Memory B cell (primary cell): ENCODE measurements around the gene CD86.

ENCODE experiments used
- ATAC-seq: fragments of 150-1000 bp; cut with Tn5 transposase; 2 replicates; pipeline ENCODE4 v1.10.0; 2021; ENCODE audit warnings: low read depth, mild to moderate bottlenecking, moderate library complexity
- DNase-seq, 2 donors: peaks; one replicate each; pipeline ENCODE4 v3.0.0; 2022; ENCODE audit warnings: low spot score in 2 of 2
- H3K27ac Mint-ChIP-seq: one replicate; pipeline ENCODE4 v1.8.0; 2022; ENCODE audit warnings: mild to moderate bottlenecking, moderate library complexity, mixed read lengths
- H3K27me3 Mint-ChIP-seq: one replicate; pipeline ENCODE4 v1.8.0; 2022; ENCODE audit warnings: mixed read lengths
- H3K36me3 Mint-ChIP-seq: one replicate; pipeline ENCODE4 v1.8.0; 2022; ENCODE audit warnings: mild to moderate bottlenecking, mixed read lengths
- H3K4me1 Mint-ChIP-seq: one replicate; pipeline ENCODE4 v1.8.0; 2022; ENCODE audit warnings: mixed read lengths
- H3K4me3 Mint-ChIP-seq: one replicate; pipeline ENCODE4 v1.8.0; 2022; ENCODE audit warnings: mild to moderate bottlenecking, moderate library complexity, mixed read lengths
- H3K9me3 Mint-ChIP-seq: one replicate; pipeline ENCODE4 v1.8.0; 2022; ENCODE audit warnings: mixed read lengths

The CD86 gene

GRCh38 chr3:122091602-122092295, 36.6 kb downstream of the CD86 start:
- H3K36me3 Mint-ChIP-seq = peaks cover 12% of the 10 kb centered on the region
- H3K9me3 Mint-ChIP-seq = no peaks in the 10 kb centered on the region
- H3K4me1 Mint-ChIP-seq = peaks cover 43% of the 10 kb centered on the region
- H3K4me3 Mint-ChIP-seq = peak overlapping the region; percentile 46
- H3K27me3 Mint-ChIP-seq = no peaks in the 10 kb centered on the region
- ATAC-seq (peak; percentile 84), DNase-seq (no peak)
- H3K27ac Mint-ChIP-seq = peak overlapping the region; percentile 56

- peaks cover 8% of the 10 kb centered on the region for H3K36me3 Mint-ChIP-seq
- ATAC-seq (peak; percentile 52), DNase-seq (no peak)
- peaks cover 35% of the 10 kb centered on the region for H3K4me1 Mint-ChIP-seq
- H3K9me3 Mint-ChIP-seq = no peaks in the 10 kb centered on the region
- peak overlapping the region; percentile 46 for H3K4me3 Mint-ChIP-seq
- H3K27ac Mint-ChIP-seq = peak overlapping the region; percentile 56
- H3K27me3 Mint-ChIP-seq = no peaks in the 10 kb centered on the region
These were observed 37.5 kb downstream of the CD86 start for GRCh38 chr3:122092460-122093165.

- H3K36me3 Mint-ChIP-seq = peaks cover 2% of the 10 kb centered on the region
- H3K27me3 Mint-ChIP-seq = no peaks in the 10 kb centered on the region
- no peak for ATAC-seq
- no peaks in the 10 kb centered on the region for H3K9me3 Mint-ChIP-seq
- DNase-seq = no peak
- H3K27ac Mint-ChIP-seq = no peak overlapping the region
- H3K4me1 Mint-ChIP-seq = peaks cover 26% of the 10 kb centered on the region
- no peak overlapping the region for H3K4me3 Mint-ChIP-seq
These were observed 39.0 kb downstream of the CD86 start for GRCh38 chr3:122094125-122094524.

- Mint-ChIP-seq H3K4me1 (peaks cover 26% of the 10 kb centered on the region), H3K36me3 (peaks cover 2% of the 10 kb centered on the region), H3K9me3 (no peaks in the 10 kb centered on the region), H3K4me3 (no peak overlapping the region), H3K27ac (no peak overlapping the region), H3K27me3 (no peaks in the 10 kb centered on the region)
- no peak for DNase-seq
- no peak for ATAC-seq
These were observed 39.5 kb downstream of the CD86 start for GRCh38 chr3:122094693-122095092.

GRCh38 chr3:122097141-122097540, 42.0 kb downstream of the CD86 start:
- peaks cover 23% of the 10 kb centered on the region for H3K4me1 Mint-ChIP-seq
- no peak overlapping the region for H3K27ac Mint-ChIP-seq
- H3K36me3 Mint-ChIP-seq = peaks cover 3% of the 10 kb centered on the region
- H3K4me3 Mint-ChIP-seq = no peak overlapping the region
- DNase-seq (no peak), ATAC-seq (no peak)
- no peaks in the 10 kb centered on the region for H3K27me3 Mint-ChIP-seq
- no peaks in the 10 kb centered on the region for H3K9me3 Mint-ChIP-seq

- DNase-seq (no peak), ATAC-seq (no peak)
- Mint-ChIP-seq H3K4me3 (no peak overlapping the region), H3K27me3 (no peaks in the 10 kb centered on the region), H3K9me3 (no peaks in the 10 kb centered on the region), H3K4me1 (peaks cover 16% of the 10 kb centered on the region), H3K27ac (no peak overlapping the region), H3K36me3 (peaks cover 4% of the 10 kb centered on the region)
These were observed 43.4 kb downstream of the CD86 start for GRCh38 chr3:122098611-122099010.

GRCh38 chr3:122099255-122099654, 44.1 kb downstream of the CD86 start:
- H3K4me3 Mint-ChIP-seq = no peak overlapping the region
- H3K36me3 Mint-ChIP-seq = peaks cover 7% of the 10 kb centered on the region
- ATAC-seq (no peak), DNase-seq (no peak)
- H3K4me1 Mint-ChIP-seq = peaks cover 18% of the 10 kb centered on the region
- H3K27ac Mint-ChIP-seq = no peak overlapping the region
- no peaks in the 10 kb centered on the region for H3K9me3 Mint-ChIP-seq
- H3K27me3 Mint-ChIP-seq = no peaks in the 10 kb centered on the region

GRCh38 chr3:122100083-122100482, 44.9 kb downstream of the CD86 start:
- H3K9me3 Mint-ChIP-seq = no peaks in the 10 kb centered on the region
- no peak overlapping the region for H3K4me3 Mint-ChIP-seq
- H3K27ac Mint-ChIP-seq = no peak overlapping the region
- no peaks in the 10 kb centered on the region for H3K27me3 Mint-ChIP-seq
- ATAC-seq (no peak), DNase-seq (no peak)
- peaks cover 18% of the 10 kb centered on the region for H3K4me1 Mint-ChIP-seq
- peaks cover 7% of the 10 kb centered on the region for H3K36me3 Mint-ChIP-seq

GRCh38 chr3:122100591-122101463, 45.7 kb downstream of the CD86 start:
- Mint-ChIP-seq H3K27ac (peak overlapping the region; percentile 82), H3K9me3 (no peaks in the 10 kb centered on the region), H3K27me3 (no peaks in the 10 kb centered on the region), H3K36me3 (peaks cover 7% of the 10 kb centered on the region), H3K4me1 (peaks cover 18% of the 10 kb centered on the region), H3K4me3 (peak overlapping the region; percentile 79)
- DNase-seq (no peak), ATAC-seq (peak; percentile 94)

GRCh38 chr3:122101646-122102045, 46.5 kb downstream of the CD86 start:
- Mint-ChIP-seq H3K27ac (peak overlapping the region; percentile 82), H3K4me3 (no peak overlapping the region), H3K27me3 (no peaks in the 10 kb centered on the region), H3K36me3 (peaks cover 7% of the 10 kb centered on the region), H3K4me1 (peaks cover 18% of the 10 kb centered on the region), H3K9me3 (no peaks in the 10 kb centered on the region)
- peak in 1 of 2 donors; percentile 43 for DNase-seq
- peak; percentile 72 for ATAC-seq

- Mint-ChIP-seq H3K9me3 (no peaks in the 10 kb centered on the region), H3K36me3 (peaks cover 10% of the 10 kb centered on the region), H3K4me1 (peaks cover 18% of the 10 kb centered on the region), H3K27ac (peak overlapping the region; percentile 18), H3K27me3 (no peaks in the 10 kb centered on the region), H3K4me3 (no peak overlapping the region)
- ATAC-seq = no peak
- DNase-seq = no peak
These were observed 47.2 kb downstream of the CD86 start for GRCh38 chr3:122102191-122102935.

GRCh38 chr3:122103821-122104514, 48.8 kb downstream of the CD86 start:
- DNase-seq (no peak), ATAC-seq (no peak)
- H3K36me3 Mint-ChIP-seq = peaks cover 16% of the 10 kb centered on the region
- H3K4me1 Mint-ChIP-seq = peaks cover 18% of the 10 kb centered on the region
- H3K27me3 Mint-ChIP-seq = no peaks in the 10 kb centered on the region
- H3K27ac Mint-ChIP-seq = peak overlapping the region; percentile 68
- no peaks in the 10 kb centered on the region for H3K9me3 Mint-ChIP-seq
- no peak overlapping the region for H3K4me3 Mint-ChIP-seq

GRCh38 chr3:122104515-122105194, 49.5 kb downstream of the CD86 start:
- H3K27ac Mint-ChIP-seq = no peak overlapping the region
- DNase-seq (no peak), ATAC-seq (no peak)
- peaks cover 16% of the 10 kb centered on the region for H3K36me3 Mint-ChIP-seq
- no peak overlapping the region for H3K4me3 Mint-ChIP-seq
- no peaks in the 10 kb centered on the region for H3K27me3 Mint-ChIP-seq
- H3K9me3 Mint-ChIP-seq = no peaks in the 10 kb centered on the region
- peaks cover 18% of the 10 kb centered on the region for H3K4me1 Mint-ChIP-seq
